Duodenal mucosa (tissue), 2 donors: Measurements from ENCODE around the gene VPS35L.

Experiments
- H3K27ac ChIP-seq: one replicate; pipeline ENCODE4 v1.7.0; 2013; ENCODE audit warnings: low read depth, low read length
- H3K27me3 ChIP-seq, 2 donors: one replicate each; pipeline ENCODE4 v1.7.0; 2013; ENCODE audit warnings: low read length in 2 of 2, control low read depth in 1 of 2; ENCODE audit not compliant: insufficient read depth in 2 of 2, control insufficient read depth in 1 of 2
- H3K36me3 ChIP-seq, 2 donors: one replicate each; pipeline ENCODE4 v1.7.0; 2013; ENCODE audit warnings: low read length in 2 of 2, control low read depth in 1 of 2; ENCODE audit not compliant: insufficient read depth in 2 of 2, control insufficient read depth in 1 of 2
- H3K4me1 ChIP-seq, 2 donors: one replicate each; pipeline ENCODE4 v1.7.0; 2013; ENCODE audit warnings: low read length in 2 of 2, control low read depth in 1 of 2; ENCODE audit not compliant: insufficient read depth in 2 of 2, control insufficient read depth in 1 of 2
- H3K4me3 ChIP-seq, 2 donors: one replicate each; pipeline ENCODE4 v1.7.0; 2013; ENCODE audit warnings: low read length in 2 of 2, low read depth in 1 of 2
- H3K9ac ChIP-seq, 2 donors: one replicate each; pipeline ENCODE4 v1.7.0; 2013; ENCODE audit warnings: low read length in 2 of 2, low read depth in 1 of 2
- H3K9me3 ChIP-seq, 2 donors: one replicate each; pipeline ENCODE4 v1.7.0; 2013; ENCODE audit warnings: low read length in 2 of 2, control low read depth in 1 of 2; ENCODE audit not compliant: control insufficient read depth in 1 of 2

Gene VPS35L, protein sequence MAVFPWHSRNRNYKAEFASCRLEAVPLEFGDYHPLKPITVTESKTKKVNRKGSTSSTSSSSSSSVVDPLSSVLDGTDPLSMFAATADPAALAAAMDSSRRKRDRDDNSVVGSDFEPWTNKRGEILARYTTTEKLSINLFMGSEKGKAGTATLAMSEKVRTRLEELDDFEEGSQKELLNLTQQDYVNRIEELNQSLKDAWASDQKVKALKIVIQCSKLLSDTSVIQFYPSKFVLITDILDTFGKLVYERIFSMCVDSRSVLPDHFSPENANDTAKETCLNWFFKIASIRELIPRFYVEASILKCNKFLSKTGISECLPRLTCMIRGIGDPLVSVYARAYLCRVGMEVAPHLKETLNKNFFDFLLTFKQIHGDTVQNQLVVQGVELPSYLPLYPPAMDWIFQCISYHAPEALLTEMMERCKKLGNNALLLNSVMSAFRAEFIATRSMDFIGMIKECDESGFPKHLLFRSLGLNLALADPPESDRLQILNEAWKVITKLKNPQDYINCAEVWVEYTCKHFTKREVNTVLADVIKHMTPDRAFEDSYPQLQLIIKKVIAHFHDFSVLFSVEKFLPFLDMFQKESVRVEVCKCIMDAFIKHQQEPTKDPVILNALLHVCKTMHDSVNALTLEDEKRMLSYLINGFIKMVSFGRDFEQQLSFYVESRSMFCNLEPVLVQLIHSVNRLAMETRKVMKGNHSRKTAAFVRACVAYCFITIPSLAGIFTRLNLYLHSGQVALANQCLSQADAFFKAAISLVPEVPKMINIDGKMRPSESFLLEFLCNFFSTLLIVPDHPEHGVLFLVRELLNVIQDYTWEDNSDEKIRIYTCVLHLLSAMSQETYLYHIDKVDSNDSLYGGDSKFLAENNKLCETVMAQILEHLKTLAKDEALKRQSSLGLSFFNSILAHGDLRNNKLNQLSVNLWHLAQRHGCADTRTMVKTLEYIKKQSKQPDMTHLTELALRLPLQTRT

DNA sequence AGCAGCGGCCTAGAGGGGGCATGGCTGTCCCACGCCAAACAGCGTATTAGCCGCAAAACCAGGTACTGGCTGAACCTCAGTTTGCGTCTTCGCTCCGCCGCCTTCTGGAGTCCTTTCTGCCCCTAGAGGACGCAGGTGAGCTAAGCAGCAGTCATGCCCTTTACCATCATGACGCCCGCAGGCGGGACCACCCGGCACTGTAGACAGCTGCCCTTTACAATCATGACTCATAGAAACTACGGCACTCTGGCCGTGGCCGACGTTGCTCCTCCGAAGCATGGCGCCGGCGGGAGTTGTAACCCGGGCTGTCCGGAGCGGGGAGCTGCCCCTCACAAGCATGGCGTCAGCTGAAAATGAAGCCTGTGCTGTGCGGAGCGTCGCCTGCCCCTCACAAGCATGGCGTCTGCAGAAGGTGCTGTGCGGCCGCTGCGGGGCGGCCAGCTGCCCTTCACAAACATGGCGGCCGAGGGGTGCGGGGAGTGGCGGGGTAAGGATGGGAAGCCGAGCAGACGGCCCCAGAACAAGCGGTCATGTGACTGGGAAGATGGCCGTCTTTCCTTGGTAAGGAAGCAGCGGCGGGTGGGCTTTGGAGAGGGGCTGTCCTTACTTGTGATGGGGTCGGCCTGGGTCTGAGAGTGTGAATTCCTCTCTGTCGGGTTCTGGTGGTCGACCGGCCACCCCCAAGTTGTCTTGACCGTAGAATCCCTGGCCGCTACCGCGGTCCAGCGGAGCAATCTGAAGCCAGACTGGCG, at the start of gene VPS35L:
VPS35L (plus strand) TSS at position 518 of the 752 bp plus-strand sequence; CDS start at position 545, 27 bp downstream.
- Histone ChIP-seq H3K9me3 (no peaks in the 10 kb centered on the region), H3K4me1 (peaks cover 5 to 6% of the 10 kb centered on the region in 2 donors), H3K27me3 (no peaks in the 10 kb centered on the region), H3K9ac (peak within 1 kb of the TSS; percentile 73 to 78), H3K36me3 (no peaks in the 10 kb centered on the region), H3K4me3 (peak within 1 kb of the TSS; percentile 85 to 87), H3K27ac (peak within 1 kb of the TSS; percentile 84)

DNA sequence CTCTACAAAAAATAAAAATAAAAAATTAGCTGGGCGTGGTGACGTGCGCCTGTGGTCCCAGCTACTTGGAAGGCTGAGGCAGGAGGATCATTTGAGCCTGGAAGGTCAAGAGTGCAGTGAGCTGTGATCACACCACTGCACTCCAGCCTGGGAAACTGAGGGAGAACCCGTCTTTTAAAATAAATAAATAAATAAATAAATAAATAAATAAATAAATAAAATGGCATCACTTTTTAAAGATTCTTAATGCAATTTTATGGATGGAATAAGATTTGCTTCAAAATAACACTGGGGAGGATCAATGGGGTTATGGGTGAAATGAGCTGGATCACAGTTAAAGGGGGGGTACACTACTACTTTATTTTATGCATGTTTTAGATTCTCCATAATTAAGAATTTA, 48.5 kb upstream of the VPS35L start:
- Histone ChIP-seq H3K9ac (no peak overlapping the region), H3K9me3 (no peaks in the 10 kb centered on the region), H3K27ac (no peak overlapping the region), H3K27me3 (no peaks in the 10 kb centered on the region), H3K4me1 (no peaks in the 10 kb centered on the region), H3K36me3 (peaks cover 34 to 48% of the 10 kb centered on the region in 2 donors), H3K4me3 (no peak overlapping the region)

DNA sequence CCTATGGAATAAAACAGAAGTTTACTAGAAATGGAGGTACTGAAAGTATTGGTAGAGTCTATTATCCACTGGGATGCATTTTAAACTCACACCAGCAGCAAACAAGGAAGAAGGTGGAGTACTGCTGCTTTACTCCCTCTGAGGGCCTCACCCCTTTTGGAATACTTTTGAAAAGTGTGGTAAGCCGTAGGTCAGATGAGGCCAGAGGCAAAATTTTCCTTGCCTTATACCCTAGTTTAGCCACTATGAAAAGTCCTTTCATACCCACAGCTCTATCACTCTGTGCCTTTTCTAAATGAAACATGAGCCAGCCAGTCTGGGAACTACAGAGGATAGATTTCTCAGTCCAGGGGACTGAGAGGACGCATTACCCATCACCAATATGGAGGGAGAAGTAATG, 47.6 kb upstream of the VPS35L start:
- Histone ChIP-seq H3K9me3 (no peaks in the 10 kb centered on the region), H3K36me3 (peaks cover 29 to 40% of the 10 kb centered on the region in 2 donors), H3K27ac (no peak overlapping the region), H3K9ac (no peak overlapping the region), H3K4me1 (peaks cover 0 to 3% of the 10 kb centered on the region in 2 donors), H3K4me3 (no peak overlapping the region), H3K27me3 (no peaks in the 10 kb centered on the region)

DNA sequence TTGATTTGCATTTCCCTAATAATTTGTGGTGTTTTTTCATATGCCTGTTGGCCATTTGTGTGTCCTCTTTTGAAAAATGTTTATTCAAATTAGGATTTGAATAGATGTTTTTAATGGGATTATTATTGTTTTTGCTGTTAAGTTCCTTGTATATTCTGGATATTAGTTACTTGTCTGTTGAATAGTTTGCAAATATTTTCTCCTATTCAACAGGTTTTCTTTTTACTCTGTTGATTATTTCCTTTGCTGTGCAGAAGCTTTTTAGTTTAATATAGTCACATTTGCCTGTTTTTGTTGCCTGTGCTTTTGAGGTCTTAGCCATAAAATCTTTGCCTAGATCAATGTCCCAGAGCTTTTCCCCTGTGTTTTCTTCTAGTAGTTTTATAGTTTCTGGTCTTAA, 43.2 kb upstream of the VPS35L start:
- H3K4me1 ChIP-seq = peaks cover 27 to 38% of the 10 kb centered on the region in 2 donors
- peaks cover 9 to 16% of the 10 kb centered on the region in 2 donors for H3K36me3 ChIP-seq
- no peak overlapping the region for H3K4me3 ChIP-seq
- H3K9ac ChIP-seq = no peak overlapping the region
- no peaks in the 10 kb centered on the region for H3K9me3 ChIP-seq
- no peak overlapping the region for H3K27ac ChIP-seq
- no peaks in the 10 kb centered on the region for H3K27me3 ChIP-seq

DNA sequence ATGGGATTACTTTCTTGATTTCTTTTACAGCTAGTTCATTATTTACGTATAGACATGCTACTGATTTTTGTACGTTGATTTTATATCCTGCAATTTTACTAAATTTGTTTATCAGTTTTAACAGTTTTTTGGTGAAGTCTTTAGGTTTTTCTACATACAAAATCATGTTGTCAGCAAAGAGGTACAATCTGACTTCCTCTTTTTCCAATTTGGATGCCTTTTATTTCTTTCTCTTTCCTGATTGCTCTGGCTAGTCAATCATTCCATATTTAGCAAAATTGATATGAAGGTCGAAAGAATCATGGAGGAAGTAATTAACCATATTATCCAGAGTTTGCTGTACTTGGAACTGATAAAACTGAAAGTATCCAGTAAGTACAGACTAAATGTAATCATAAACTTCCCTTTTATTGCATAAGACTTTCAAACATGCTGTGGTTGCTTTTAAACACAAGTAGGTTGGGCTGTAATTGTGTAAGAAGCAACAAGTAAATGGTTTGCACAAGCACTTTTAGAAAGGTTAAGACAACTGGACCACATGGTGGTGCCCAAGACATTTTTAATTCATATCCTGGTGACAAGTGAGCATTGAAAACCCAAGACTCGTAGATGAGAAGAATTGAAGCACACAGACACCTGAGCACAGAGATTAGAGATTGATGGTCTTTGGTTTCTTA, 42.0 kb upstream of the VPS35L start:
- Histone ChIP-seq H3K9me3 (no peaks in the 10 kb centered on the region), H3K27me3 (no peaks in the 10 kb centered on the region), H3K4me3 (peak overlapping the region in 1 of 2 donors; percentile 26), H3K4me1 (peaks cover 32 to 43% of the 10 kb centered on the region in 2 donors), H3K36me3 (peaks cover 0 to 15% of the 10 kb centered on the region in 2 donors), H3K27ac (no peak overlapping the region), H3K9ac (no peak overlapping the region)

DNA sequence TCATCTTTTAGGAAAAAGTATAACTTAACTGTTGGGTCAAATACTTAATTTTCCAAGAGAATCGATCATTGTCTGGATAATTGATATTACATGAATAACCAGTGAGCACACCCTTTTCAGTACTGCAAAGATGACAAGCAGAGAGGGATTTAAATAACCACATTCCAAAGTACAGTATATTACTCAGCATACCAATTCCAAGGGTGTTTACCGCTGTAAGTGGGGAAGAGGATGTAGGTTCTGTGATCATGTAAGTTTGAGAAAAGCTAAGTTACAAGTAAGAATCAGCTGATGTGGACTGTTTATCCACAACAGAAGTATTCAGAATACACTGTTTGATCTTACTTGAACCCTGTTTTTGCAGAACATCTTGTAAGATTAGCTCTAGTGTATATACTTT, 39.7 kb upstream of the VPS35L start:
- Histone ChIP-seq H3K27ac (no peak overlapping the region), H3K36me3 (peaks cover 0 to 6% of the 10 kb centered on the region in 2 donors), H3K9ac (no peak overlapping the region), H3K4me3 (peak overlapping the region in 1 of 2 donors; percentile 2), H3K9me3 (no peaks in the 10 kb centered on the region), H3K27me3 (no peaks in the 10 kb centered on the region), H3K4me1 (peaks cover 46 to 49% of the 10 kb centered on the region in 2 donors)

DNA sequence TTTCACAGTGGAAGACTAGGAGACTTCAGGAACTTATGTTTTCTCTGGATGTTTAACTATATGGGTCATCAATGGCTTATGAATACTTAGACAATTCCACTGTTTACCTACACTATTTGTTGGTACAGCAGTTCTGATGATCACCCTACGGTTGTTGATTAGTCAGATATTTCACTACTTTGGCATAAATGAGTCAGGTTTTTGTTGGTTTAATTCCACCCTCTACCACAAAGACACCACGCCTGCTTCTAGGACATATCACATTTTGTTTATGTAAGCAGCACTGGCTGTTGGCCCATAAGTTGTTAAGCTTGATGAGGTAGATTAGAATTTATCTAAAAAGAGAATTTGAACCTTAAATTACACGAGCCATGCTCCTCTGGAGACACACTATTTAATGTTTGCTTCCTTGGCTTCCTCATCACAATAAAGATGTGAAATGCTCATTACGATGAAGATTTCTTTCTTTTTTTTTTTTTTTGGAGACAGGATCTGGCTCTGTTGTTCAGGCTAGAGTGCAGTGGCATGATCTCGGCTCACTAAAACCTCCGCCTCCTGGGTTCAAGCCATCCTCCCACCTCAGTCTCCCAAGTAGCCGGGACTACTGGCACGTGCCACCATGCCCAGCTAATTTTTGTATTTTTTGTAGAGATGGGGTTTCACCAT, 37.9 kb upstream of the VPS35L start:
- no peak overlapping the region for H3K9ac ChIP-seq
- H3K27me3 ChIP-seq = no peaks in the 10 kb centered on the region
- peaks cover 0 to 3% of the 10 kb centered on the region in 2 donors for H3K36me3 ChIP-seq
- H3K9me3 ChIP-seq = no peaks in the 10 kb centered on the region
- no peak overlapping the region for H3K4me3 ChIP-seq
- H3K4me1 ChIP-seq = peaks cover 52 to 55% of the 10 kb centered on the region in 2 donors
- H3K27ac ChIP-seq = no peak overlapping the region

DNA sequence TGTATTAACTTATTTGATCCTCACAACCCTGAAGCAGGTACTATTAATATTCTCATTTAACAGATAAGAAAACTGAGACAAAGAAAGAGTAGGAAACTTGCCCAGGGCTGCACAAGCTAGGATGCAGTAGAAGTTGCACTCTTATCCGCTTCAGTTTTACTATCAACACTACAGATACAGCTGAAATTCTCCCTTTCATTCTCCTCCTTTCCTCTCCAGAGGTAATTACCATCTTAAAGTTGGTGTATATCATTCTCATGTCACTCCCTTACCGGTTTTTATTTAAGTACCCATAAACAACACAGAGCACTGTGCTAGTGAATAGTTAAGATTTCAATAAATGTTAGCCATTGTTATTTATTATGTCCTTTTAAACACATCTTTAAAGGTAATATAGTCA, 37.1 kb upstream of the VPS35L start:
- Histone ChIP-seq H3K4me3 (no peak overlapping the region), H3K9me3 (no peaks in the 10 kb centered on the region), H3K27ac (no peak overlapping the region), H3K27me3 (no peaks in the 10 kb centered on the region), H3K4me1 (peaks cover 48 to 56% of the 10 kb centered on the region in 2 donors), H3K9ac (no peak overlapping the region), H3K36me3 (peaks cover 0 to 3% of the 10 kb centered on the region in 2 donors)

DNA sequence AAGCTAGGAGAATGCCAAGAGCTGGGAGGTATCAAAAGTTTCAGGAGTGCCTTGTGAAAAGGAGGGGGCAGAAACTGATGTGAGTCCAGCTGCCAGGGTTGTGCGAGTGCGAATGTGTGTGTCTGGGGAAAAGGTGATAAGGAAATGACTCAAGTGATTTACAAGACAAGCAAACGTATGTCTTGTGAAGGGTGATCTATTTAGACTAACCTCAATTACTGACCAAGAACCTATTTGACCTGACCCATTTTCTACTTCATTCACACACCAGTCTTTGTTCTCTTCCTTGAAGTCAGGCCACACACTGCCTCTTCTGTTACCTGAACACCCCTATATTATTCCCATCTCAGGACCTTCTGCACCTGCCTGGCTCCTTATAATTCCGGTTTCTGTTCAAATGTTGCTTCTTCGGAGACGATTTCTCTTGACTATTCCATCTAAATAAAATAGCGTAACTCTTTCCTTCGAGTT, 34.6 kb upstream of the VPS35L start:
- H3K9me3 ChIP-seq = no peaks in the 10 kb centered on the region

More for the DNA sequence above, 34.6 kb upstream of the VPS35L start:
- peak overlapping the region; percentile 93 for H3K27ac ChIP-seq
- peak overlapping the region; percentile 89 to 93 for H3K4me3 ChIP-seq
- peaks cover 33 to 47% of the 10 kb centered on the region in 2 donors for H3K4me1 ChIP-seq
- H3K36me3 ChIP-seq = peaks cover 0 to 3% of the 10 kb centered on the region in 2 donors
- H3K27me3 ChIP-seq = no peaks in the 10 kb centered on the region
- H3K9ac ChIP-seq = peak overlapping the region; percentile 92 to 94
